ENCODE data around the gene ALDOB. TPM values are rescaled to one million over a fixed set of nuclear protein-coding genes. Genes with fewer than 3 reads are reported as not detected.

The ALDOB gene
- total RNA-seq, 2 experiments from 2014 or later: not detected

DNA sequence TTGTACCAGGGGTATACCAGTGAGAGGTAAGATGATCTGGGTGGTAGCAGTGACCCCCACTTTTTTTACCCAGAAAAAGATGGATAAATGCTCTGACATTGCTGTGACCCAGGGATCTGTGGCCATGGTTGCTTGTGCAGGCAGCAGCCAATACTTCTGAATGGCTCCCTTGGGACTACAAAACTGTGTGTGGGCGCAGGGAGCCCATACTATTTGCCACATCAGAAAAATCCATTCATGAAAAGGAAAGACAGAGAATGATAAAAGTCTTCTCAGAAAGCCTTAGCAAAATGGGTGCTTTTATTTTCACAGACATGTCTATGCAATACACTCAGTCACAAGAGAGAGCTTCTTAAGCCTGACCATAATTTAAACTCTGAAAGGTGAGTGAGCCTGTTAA is 37.3 kb upstream of the ALDOB start:
- intact Hi-C loops (cut with micrococcal nuclease): no loop called here
- H3K4me1 Mint-ChIP-seq (ENCODE audit: low read depth): no peaks in the 10 kb centered on the region
- H3K4me3 Mint-ChIP-seq: no peak overlapping the region
- H3K36me3 Mint-ChIP-seq (ENCODE audit: low read depth): no peaks in the 10 kb centered on the region
- TF ChIP-seq, protein P1, sequence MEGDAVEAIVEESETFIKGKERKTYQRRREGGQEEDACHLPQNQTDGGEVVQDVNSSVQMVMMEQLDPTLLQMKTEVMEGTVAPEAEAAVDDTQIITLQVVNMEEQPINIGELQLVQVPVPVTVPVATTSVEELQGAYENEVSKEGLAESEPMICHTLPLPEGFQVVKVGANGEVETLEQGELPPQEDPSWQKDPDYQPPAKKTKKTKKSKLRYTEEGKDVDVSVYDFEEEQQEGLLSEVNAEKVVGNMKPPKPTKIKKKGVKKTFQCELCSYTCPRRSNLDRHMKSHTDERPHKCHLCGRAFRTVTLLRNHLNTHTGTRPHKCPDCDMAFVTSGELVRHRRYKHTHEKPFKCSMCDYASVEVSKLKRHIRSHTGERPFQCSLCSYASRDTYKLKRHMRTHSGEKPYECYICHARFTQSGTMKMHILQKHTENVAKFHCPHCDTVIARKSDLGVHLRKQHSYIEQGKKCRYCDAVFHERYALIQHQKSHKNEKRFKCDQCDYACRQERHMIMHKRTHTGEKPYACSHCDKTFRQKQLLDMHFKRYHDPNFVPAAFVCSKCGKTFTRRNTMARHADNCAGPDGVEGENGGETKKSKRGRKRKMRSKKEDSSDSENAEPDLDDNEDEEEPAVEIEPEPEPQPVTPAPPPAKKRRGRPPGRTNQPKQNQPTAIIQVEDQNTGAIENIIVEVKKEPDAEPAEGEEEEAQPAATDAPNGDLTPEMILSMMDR (IDR thresholded peaks at IDR 0.05): no peak
- no peaks in the 10 kb centered on the region for H3K9me3 Mint-ChIP-seq
- no peak for ATAC-seq
- ChIA-PET CTCF (no interaction called here), POLR2A (no interaction called here)
- no peak overlapping the region for H3K27ac Mint-ChIP-seq
- H3K27me3 Mint-ChIP-seq: peaks cover 25% of the 10 kb centered on the region
- no peak for DNase-seq

DNA sequence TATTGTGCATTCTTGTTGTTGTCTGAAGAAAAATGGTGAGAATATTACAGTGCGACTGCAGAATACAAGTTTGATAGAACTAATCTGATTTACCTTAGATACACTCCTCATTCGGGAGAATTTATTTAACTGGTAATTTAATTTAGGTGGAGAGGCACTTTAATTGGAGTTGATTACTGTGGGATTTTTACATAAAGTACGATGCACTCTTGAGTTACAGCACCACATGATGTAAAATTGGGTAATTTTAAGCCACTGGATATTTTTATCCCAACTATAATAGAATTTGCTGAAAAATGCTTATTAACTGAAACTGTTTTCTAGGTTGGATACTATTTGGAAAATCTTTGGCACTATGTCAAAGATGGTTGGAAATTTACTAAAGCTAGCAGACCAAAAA is 35.4 kb upstream of the ALDOB start:
- Mint-ChIP-seq H3K4me1 (ENCODE audit: low read depth) (no peaks in the 10 kb centered on the region), H3K9me3 (no peaks in the 10 kb centered on the region), H3K27ac (no peak overlapping the region), H3K4me3 (no peak overlapping the region), H3K27me3 (peaks cover 31% of the 10 kb centered on the region), H3K36me3 (ENCODE audit: low read depth) (no peaks in the 10 kb centered on the region)
- TF ChIP-seq, protein P1 (IDR thresholded peaks at IDR 0.05): no peak
- ChIA-PET POLR2A (no interaction called here), CTCF (interaction anchor here (2.6 kb wide), 1 partner anchor 59 kb away, joined by 8 read pairs; no protein-coding TSS in a partner anchor)
- DNase-seq (no peak), ATAC-seq (no peak)
- intact Hi-C loops (cut with micrococcal nuclease): no loop called here

DNA sequence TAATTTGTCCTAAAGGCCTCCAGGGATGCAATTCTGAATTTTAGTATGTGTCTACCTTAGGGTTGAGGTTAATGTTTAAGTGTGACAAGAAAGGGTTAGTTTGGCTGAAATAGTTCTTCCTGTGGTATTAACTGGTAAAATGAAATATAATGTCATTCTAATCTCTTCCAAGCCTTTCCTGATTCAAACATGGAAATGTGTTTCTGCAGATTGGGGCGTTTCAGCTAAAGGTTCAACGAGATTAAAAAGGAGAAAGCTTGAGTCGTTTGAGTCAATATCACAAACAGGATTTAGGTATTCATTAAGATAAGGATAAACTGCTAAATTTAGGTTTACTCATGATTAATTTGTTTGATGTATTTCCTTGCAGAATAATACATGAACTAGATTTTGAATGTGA is 34.4 kb upstream of the ALDOB start:
- POLR2A ChIA-PET: no interaction called here
- TF ChIP-seq, protein P1 (IDR thresholded peaks at IDR 0.05): no peak

DNA sequence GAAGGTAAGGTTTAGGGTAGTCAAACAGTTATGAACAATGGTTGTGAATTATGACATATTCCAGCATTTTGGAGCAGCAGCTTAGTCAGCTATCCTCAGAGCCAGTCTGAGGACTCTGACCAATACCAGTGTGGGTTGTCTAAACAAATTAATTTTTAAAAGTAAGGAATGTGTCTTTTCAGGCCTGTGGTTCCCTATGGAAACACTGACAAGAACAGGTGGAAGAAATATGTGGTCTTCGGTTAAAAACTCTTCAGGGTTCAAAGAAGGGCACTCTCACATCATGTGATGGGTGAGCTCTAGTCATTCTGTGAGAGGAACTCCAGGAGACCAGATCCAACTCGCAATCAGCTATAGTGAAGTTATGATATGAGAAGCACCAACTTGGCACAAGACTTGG is 33.5 kb upstream of the ALDOB start:
- no peaks in the 10 kb centered on the region for H3K9me3 Mint-ChIP-seq
- TF ChIP-seq, protein P1 (IDR thresholded peaks at IDR 0.05): no peak
- no peak for ATAC-seq
- no peak overlapping the region for H3K4me3 Mint-ChIP-seq
- no peak for DNase-seq
- intact Hi-C loops (cut with micrococcal nuclease): no loop called here
- peaks cover 35% of the 10 kb centered on the region for H3K27me3 Mint-ChIP-seq
- H3K36me3 Mint-ChIP-seq (ENCODE audit: low read depth): no peaks in the 10 kb centered on the region
- no peaks in the 10 kb centered on the region for H3K4me1 Mint-ChIP-seq (ENCODE audit: low read depth)
- H3K27ac Mint-ChIP-seq: no peak overlapping the region
- ChIA-PET POLR2A (interaction anchor here (1.2 to 1.4 kb wide), 2 partner anchors 10 to 22 kb away, joined by 3 to 4 read pairs; no protein-coding TSS in a partner anchor), CTCF (interaction anchor here (1.3 kb wide), 1 partner anchor 10 kb away, joined by 4 read pairs; no protein-coding TSS in a partner anchor)

More for the DNA sequence above, 34.4 kb upstream of the ALDOB start:
- no peak for ATAC-seq
- CTCF ChIA-PET: interaction anchor here (1.3 to 2.6 kb wide), 2 partner anchors 11 to 60 kb away, joined by 4 to 8 read pairs; no protein-coding TSS in a partner anchor
- Mint-ChIP-seq H3K4me1 (ENCODE audit: low read depth) (no peaks in the 10 kb centered on the region), H3K36me3 (ENCODE audit: low read depth) (no peaks in the 10 kb centered on the region), H3K27ac (no peak overlapping the region), H3K27me3 (peaks cover 35% of the 10 kb centered on the region), H3K4me3 (no peak overlapping the region), H3K9me3 (no peaks in the 10 kb centered on the region)
- intact Hi-C loops (cut with micrococcal nuclease): no loop called here
- no peak for DNase-seq

DNA sequence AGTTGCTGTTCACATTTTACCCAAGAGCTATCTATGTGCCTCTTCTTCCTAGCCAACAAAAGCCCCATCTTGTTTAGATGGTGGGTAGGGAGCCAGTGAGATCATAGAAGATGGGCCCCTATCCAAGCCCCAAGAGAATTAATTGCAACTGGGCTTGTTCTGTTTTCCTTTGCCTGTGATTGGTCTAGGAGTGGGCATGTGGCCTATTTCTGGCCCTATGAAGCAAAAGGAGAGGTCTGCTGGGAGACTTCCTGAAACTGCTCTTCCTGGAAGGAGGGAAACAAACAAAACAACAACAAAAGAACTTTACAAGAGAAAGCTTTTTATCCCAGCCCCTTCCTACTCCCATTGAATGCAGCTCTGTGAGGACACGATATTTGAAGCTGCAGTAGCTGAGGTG is 32.5 kb upstream of the ALDOB start:
- H3K36me3 Mint-ChIP-seq (ENCODE audit: low read depth): no peaks in the 10 kb centered on the region
- ChIA-PET CTCF (interaction anchor here (1.4 to 1.9 kb wide), 2 partner anchors 10 to 65 kb away, joined by 4 to 8 read pairs; partner anchors contain the start of gene RNF20), POLR2A (interaction anchor here (1.2 to 1.4 kb wide), 2 partner anchors 9 to 23 kb away, joined by 3 to 4 read pairs; no protein-coding TSS in a partner anchor)
- TF ChIP-seq, protein P1 (IDR thresholded peaks at IDR 0.05): no peak
- intact Hi-C loops (cut with micrococcal nuclease): no loop called here
- H3K9me3 Mint-ChIP-seq: no peaks in the 10 kb centered on the region
- DNase-seq (no peak), ATAC-seq (no peak)
- no peak overlapping the region for H3K27ac Mint-ChIP-seq
- peaks cover 34% of the 10 kb centered on the region for H3K27me3 Mint-ChIP-seq
- H3K4me3 Mint-ChIP-seq: no peak overlapping the region
- no peaks in the 10 kb centered on the region for H3K4me1 Mint-ChIP-seq (ENCODE audit: low read depth)

Data from activated CD8-positive, alpha-beta T cell treated with anti-CD3 and anti-CD28 coated beads for 36 hours (primary cell).